HG02642 (cell line): ENCODE measurements around the gene COL26A1.
"Not testable (repeated sequence)": the region's sequence is repeated elsewhere in the genome, so short reads cannot be mapped to it uniquely, and the experiment has no call there.

Experiments used
- ATAC-seq: cut with Tn5 transposase; IDR thresholded peaks from one replicate; pipeline ENCODE4 v1.9.1; 2021; ENCODE audit warnings: mild to moderate bottlenecking; ENCODE audit not compliant: unreplicated experiment, poor library complexity

The COL26A1 gene

DNA sequence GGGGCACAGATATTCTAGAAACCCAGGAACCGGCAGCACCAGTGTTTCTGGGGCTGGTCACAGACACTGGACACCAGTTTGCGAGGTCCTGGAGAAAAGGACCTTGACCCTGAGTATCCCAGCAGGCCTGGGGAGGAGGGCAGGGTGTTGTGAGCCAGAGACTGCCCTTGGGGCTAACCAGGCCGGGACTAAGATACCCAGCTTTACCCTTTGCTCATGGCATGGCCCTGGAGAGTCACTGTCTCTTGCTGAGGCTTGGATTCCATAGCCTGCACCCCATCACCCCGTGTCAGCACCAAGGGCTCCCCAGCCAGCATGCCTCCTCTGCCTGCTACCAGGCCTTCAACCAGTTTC lies 124.4 kb downstream of the COL26A1 start:
- ATAC-seq: no peak

DNA sequence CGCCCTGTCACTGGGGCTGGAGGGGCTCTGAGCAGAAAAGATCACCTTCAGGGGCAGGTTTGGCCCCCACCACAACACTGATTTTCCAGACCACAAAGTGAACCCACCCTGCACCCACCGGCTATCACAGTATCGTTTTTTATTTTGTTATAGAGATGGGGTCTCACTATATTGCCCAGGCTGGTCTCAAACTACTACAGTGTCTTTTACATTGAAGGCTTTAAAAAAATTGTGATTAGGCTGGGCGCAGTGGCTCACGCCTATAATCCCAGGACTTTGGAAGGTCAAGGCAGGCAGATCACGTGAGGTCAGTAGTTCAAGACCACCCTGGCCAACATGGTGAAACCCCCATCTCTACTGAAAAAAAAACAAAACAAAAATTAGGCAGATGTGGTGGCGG lies 125.1 kb downstream of the COL26A1 start:
- ATAC-seq: no peak

DNA sequence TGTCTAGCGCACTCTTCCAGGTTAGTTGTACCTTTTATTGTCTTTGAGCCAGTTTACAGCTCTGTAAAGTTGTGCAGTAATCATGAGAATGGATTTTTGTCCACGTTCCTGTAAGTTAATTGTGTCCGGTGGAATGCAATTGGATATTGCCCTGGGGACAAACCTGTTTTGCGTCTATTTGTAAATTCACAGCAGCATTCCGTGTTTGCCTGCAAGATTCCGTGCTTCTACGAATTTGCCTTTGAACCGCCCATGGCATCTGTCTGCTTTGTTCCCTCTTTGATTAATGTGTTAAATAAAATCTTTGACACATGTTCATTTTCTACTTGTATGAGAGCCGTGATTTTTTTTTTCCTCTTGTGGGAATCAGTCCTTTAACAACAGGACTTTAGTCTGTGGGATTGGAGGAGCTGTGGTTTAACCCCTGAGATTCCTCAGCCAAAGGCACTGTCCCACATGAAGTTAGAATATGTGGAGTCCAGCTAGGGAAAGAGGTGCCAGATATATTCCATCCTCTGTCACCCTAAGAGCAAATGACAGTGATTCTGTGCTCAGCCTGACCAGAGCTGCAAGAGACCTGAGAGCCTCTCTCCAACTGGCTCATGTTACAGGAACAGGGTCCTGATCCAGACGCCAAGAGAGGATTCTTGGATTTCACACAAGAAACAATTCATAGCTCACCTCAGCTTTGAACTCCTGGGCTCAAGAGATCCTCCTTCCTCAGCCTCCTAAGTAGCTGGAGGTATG lies 126.3 kb downstream of the COL26A1 start:
- no peak for ATAC-seq

DNA sequence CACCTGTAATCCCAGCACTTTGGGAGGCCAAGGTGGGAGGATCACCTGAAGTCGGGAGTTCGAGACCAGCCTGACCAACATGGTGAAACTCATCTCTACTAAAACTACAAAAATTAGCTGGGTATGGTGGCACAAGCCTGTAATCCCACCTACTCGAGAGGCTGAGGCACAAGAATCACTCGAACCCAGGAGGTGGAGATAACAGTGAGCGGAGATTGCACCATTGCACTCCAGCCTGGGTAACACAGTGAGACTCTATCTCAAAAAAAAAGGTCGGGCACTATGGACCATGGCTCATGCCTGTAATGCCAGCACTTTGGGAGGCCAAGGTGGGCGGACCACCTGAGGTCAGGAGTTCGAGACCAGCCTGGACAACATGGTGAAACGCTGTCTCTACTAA lies 127.8 kb downstream of the COL26A1 start:
- ATAC-seq: not testable (repeated sequence)

GRCh38 chr7:101491442-101491841 lies 128.8 kb downstream of the COL26A1 start:
- ATAC-seq: not testable (repeated sequence)

- ATAC-seq: no peak
Observed at GRCh38 chr7:101494602-101495329, 132.1 kb downstream of the COL26A1 start.

- no peak for ATAC-seq
Observed at GRCh38 chr7:101496017-101496416, 133.3 kb downstream of the COL26A1 start.

GRCh38 chr7:101501351-101501750 lies 138.7 kb downstream of the COL26A1 start:
- ATAC-seq: no peak

GRCh38 chr7:101502466-101503098 lies 139.9 kb downstream of the COL26A1 start:
- no peak for ATAC-seq

DNA sequence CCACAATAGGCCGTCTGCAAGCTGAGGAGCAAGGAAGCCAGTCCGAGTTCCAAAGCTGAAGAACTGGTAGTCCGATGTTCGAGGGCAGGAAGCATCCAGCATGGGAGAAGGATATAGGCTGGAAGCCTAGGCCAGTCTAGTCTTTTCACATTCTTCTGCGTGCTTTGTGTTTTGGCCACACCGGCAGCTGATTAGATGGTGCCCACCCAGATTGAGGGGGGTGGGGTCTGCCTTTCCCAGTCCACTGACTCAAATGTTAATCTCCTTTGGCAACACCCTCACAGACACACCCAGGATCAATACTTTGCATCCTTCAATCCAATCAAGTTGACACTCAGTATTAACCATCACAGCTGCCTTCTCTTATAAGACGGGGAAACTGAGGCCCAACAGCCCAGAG lies 142.8 kb downstream of the COL26A1 start:
- not testable (repeated sequence) for ATAC-seq

DNA sequence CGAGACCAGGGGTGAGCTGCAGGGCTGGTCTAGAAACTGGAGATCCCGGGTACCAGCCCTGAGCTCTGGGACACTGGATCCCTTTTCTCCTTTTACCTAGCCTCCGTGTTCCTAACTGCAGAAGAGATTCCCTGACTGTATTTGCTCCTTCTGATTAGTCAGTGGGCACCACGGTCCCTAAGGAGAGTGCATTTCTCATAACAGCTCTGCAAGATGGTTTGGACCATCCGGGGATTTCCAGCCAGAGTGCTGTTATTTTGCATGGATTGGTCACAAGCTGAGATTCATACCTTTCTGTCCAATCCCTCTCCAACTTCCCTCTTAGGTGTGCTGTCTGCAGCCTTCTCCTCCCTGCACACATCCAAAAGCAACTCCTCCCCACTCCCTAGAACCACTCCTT lies 143.9 kb downstream of the COL26A1 start:
- no peak for ATAC-seq

DNA sequence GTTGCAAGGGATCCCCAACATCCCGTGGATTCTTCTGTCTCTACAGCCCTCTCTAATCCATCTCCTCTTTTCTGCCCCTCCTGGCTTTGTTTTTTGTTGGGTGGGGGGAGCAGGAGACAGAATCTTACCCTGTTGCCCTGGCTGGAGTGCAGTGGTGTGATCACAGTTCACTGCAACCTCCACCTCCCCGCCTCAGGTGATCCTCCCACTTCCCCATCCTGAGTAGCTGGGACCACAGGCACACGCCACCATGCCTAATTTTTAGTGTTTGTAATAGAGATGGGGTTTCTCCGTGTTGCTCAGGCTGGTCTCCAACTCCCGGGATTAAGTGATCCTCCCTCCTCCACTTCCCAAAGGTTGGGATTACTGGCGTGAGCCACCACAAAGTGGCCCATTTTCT lies 144.7 kb downstream of the COL26A1 start:
- no peak for ATAC-seq

- ATAC-seq: no peak
Observed at GRCh38 chr7:101507791-101508252, 145.1 kb downstream of the COL26A1 start.

GRCh38 chr7:101510297-101510696 lies 147.6 kb downstream of the COL26A1 start:
- no peak for ATAC-seq

DNA sequence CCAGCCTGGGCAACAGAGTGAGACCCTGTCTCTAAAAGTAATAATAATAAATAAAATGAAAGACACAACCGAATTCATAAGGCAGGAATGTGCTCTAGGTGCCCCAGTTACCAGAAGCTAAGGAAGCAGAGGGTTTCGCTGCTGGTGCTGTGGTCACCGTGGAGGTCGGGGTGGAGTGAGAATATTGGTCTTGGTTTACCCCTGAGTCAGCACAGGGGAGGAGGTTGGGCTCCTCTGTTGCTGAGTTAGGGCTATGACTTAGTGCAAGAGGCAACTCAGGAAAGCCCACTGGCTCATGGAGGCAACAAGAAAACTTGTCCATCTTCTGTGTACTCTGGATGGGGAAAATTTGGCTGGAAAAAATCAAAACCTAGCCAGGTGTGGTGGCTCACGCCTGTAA lies 149.3 kb downstream of the COL26A1 start:
- no peak for ATAC-seq

GRCh38 chr7:101516851-101517250 lies 154.2 kb downstream of the COL26A1 start:
- no peak for ATAC-seq

DNA sequence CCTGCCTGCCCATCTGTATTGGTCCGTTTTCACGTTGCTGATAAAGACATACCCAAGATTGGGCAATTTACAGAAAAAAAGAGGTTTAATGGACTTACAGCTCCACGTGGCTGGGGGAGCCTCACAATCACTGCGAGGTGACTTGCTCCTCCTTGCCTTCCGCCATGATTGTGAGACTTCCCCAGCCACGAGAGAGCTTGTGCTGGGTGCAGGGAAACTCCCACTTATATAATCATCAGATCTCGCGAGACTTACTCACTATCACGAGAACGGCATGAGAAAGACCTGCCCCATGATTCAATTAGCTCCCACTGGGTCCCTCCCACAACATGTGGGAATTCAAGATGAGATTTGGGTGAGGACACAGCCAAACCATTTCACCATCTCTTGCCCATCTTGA lies 154.6 kb downstream of the COL26A1 start:
- ATAC-seq: no peak

GRCh38 chr7:101518336-101518735 lies 155.7 kb downstream of the COL26A1 start:
- no peak for ATAC-seq

DNA sequence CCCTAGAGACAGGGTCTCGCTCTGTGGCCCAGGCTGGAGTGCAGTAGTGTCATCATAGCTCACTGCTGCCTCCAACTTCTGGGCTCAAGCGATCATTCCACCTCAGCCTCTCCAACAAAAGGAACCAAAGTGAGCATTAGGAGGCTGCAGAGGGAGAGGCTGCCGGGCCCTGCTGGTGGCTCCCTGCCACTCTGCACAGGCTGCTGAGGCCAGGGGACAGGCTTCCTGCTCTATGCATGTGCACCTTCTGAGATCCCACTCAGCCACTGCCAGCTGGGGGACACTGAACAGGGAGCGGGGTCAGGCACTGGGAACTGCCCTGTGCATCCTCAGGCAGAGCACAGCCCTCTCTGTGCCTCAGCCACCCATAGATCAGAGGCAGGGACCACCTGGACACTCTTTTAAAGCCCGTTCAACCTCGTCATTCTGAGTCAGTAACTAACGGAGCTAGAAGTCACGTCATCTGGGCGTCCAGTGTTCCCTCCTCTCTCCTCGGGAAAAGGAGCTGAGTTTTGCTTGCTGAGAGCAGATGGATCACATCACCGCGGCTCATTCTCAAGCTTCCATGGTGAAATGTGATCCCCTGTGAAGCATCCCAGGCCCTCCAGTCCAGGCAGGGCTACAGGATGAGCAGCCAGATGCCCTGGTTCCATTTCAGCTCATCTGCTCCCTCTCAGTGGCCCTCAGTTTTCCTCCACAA lies 156.8 kb downstream of the COL26A1 start:
- no peak for ATAC-seq

- ATAC-seq: no peak
Observed at GRCh38 chr7:101521430-101521925, 158.8 kb downstream of the COL26A1 start.

DNA sequence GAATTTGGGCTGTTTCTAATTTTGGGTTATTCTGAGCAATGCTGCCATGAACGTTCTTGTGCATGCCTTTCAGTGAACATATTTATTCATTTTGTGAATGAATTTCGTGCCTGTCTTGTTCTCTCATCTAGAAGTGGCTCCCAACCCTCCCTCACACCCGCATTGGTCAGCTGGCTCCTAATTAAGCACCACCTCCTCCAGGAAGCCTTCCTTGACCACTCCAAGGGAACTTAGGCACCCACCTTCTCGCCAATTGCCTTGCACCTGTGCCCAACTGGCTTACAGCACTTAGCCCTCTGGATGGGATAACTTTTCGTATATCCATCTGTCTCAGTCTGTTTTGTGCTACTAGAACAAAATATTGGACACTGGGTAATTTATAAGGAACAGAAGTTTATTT lies 159.3 kb downstream of the COL26A1 start:
- ATAC-seq: no peak
